Measurements from ENCODE around the gene TTC5. TPM values are rescaled to one million over a fixed set of nuclear protein-coding genes. Genes with fewer than 3 reads are reported as not detected.

The TTC5 gene
- total RNA-seq, 4 donors from 2014 or later = 5.5 to 8.6 (median 6.5) TPM

- TF ChIP-seq POLR2A (IDR thresholded peaks at IDR 0.05; ENCODE audit: low read depth) = no peak
- no peak for TF ChIP-seq POLR2AphosphoS5 (IDR thresholded peaks at IDR 0.05)
- TF ChIP-seq EP300 (IDR thresholded peaks at IDR 0.05) = no peak
- TF ChIP-seq CTCF (IDR thresholded peaks at IDR 0.05) = no peak
- H3K27me3 ChIP-seq = no peaks in the 10 kb centered on the region
- intact Hi-C loops (cut with DNase I) = loop anchor here (5.0 kb wide), 1 partner anchor 348 kb away; the partner anchor contains the start of gene RNASE4
Measured at GRCh38 chr14:20334017-20334416, 28.3 kb upstream of the TTC5 start.

GRCh38 chr14:20333494-20333841 is 27.7 kb upstream of the TTC5 start:
- peaks cover 0 to 8% (median 3%) of the 10 kb centered on the region in 4 donors for H3K36me3 ChIP-seq
- H3K9me3 ChIP-seq = no peaks in the 10 kb centered on the region
- no peak for DNase-seq (ENCODE audit: extremely low spot score)
- intact Hi-C loops (cut with DNase I) = loop anchor here (5.0 kb wide), 1 partner anchor 349 kb away; the partner anchor contains the start of gene RNASE4
- WGBS = 3% methylated on average over 3 of the region's 3 CpGs
- no peak for TF ChIP-seq POLR2AphosphoS5 (IDR thresholded peaks at IDR 0.05)
- no peak for TF ChIP-seq CTCF (IDR thresholded peaks at IDR 0.05)
- no peak for TF ChIP-seq POLR2A (IDR thresholded peaks at IDR 0.05; ENCODE audit: low read depth)
- TF ChIP-seq EP300 (IDR thresholded peaks at IDR 0.05) = no peak
- peak overlapping the region; percentile 61 to 68 (median 66) for H3K4me3 ChIP-seq
- H3K27ac ChIP-seq (replicated peaks in 1 of 4) = peak overlapping the region; percentile 89 to 92 (median 90)
- peaks cover 11 to 43% (median 40%) of the 10 kb centered on the region in 4 donors for H3K4me1 ChIP-seq
- H3K27me3 ChIP-seq = no peaks in the 10 kb centered on the region

More at GRCh38 chr14:20334017-20334416, 28.3 kb upstream of the TTC5 start:
- DNase-seq (ENCODE audit: extremely low spot score) = no peak
- 76% methylated on average over 7 of the region's 7 CpGs for WGBS
- Histone ChIP-seq H3K4me3 (no peak overlapping the region), H3K27ac (replicated peaks in 1 of 4) (peak overlapping the region; percentile 89 to 92 (median 90)), H3K36me3 (peaks cover 0 to 3% (median 0%) of the 10 kb centered on the region in 4 donors), H3K4me1 (peaks cover 11 to 42% (median 38%) of the 10 kb centered on the region in 4 donors), H3K9me3 (no peaks in the 10 kb centered on the region)

GRCh38 chr14:20332788-20333493 is 27.2 kb upstream of the TTC5 start, which contains the start of gene CCNB1IP1:
CCNB1IP1 (minus strand) TSS chr14:20333279; CDS start chr14:20316523, 16,756 bp downstream.
- H3K27ac ChIP-seq (replicated peaks in 1 of 4) = peak within 1 kb of the TSS; percentile 89 to 92 (median 90)
- peak; percentile 92 for DNase-seq (ENCODE audit: extremely low spot score)
- under 1% methylated on average over 19 of the region's 19 CpGs for WGBS
- intact Hi-C loops (cut with DNase I) = loop anchor here (5.0 kb wide), 1 partner anchor 349 kb away; the partner anchor contains the start of gene RNASE4
- H3K27me3 ChIP-seq = no peaks in the 10 kb centered on the region
- peaks cover 0 to 10% (median 4%) of the 10 kb centered on the region in 4 donors for H3K36me3 ChIP-seq
- peaks cover 11 to 44% (median 41%) of the 10 kb centered on the region in 4 donors for H3K4me1 ChIP-seq
- peak within 1 kb of the TSS; percentile 61 to 68 (median 66) for H3K4me3 ChIP-seq
- no peak for TF ChIP-seq CTCF (IDR thresholded peaks at IDR 0.05)
- no peak for TF ChIP-seq EP300 (IDR thresholded peaks at IDR 0.05)
- TF ChIP-seq POLR2A (IDR thresholded peaks at IDR 0.05; ENCODE audit: low read depth) = peak; percentile 11
- TF ChIP-seq POLR2AphosphoS5 (IDR thresholded peaks at IDR 0.05) = peak; percentile 74 to 93
- no peaks in the 10 kb centered on the region for H3K9me3 ChIP-seq

GRCh38 chr14:20332431-20332787 is 26.7 kb upstream of the TTC5 start:
- intact Hi-C loops (cut with DNase I) = loop anchor here (5.0 kb wide), 1 partner anchor 350 kb away; the partner anchor contains the start of gene RNASE4
- 2% methylated on average over 4 of the region's 4 CpGs for WGBS
- H3K4me1 ChIP-seq = peaks cover 15 to 50% (median 45%) of the 10 kb centered on the region in 4 donors

More at GRCh38 chr14:20332431-20332787, 26.7 kb upstream of the TTC5 start:
- Histone ChIP-seq H3K9me3 (no peaks in the 10 kb centered on the region), H3K27ac (replicated peaks in 1 of 4) (peak overlapping the region; percentile 89 to 92 (median 90)), H3K4me3 (peak overlapping the region; percentile 61 to 68 (median 66)), H3K27me3 (no peaks in the 10 kb centered on the region), H3K36me3 (peaks cover 0 to 10% (median 4%) of the 10 kb centered on the region in 4 donors)
- no peak for DNase-seq (ENCODE audit: extremely low spot score)
- TF ChIP-seq POLR2A (IDR thresholded peaks at IDR 0.05; ENCODE audit: low read depth) (no peak), CTCF (IDR thresholded peaks at IDR 0.05) (no peak), POLR2AphosphoS5 (IDR thresholded peaks at IDR 0.05) (no peak), EP300 (IDR thresholded peaks at IDR 0.05) (no peak)
